IMR-90 (cell line): ENCODE data around the gene KYAT1. TPM values are rescaled to one million over a fixed set of nuclear protein-coding genes. Genes with fewer than 3 reads are reported as not detected.

Experiments
- ATAC-seq: fragments of 200-7000 bp; cut with Tn5 transposase; 2 replicates; pipeline ENCODE4 v1.9.1; 2020; ENCODE audit warnings: low read depth, mild to moderate bottlenecking, moderate library complexity
- BruUV-seq: library from RNA; stranded (reverse); fragments of 400-500 nt; replicated peaks from 2 replicates; lab custom pipeline; 2021; lab: Mats Ljungman, UMichigan
- CTCF ChIA-PET: fragments of 300-600 bp; formaldehyde crosslinking; extraction: SDS; loops from one replicate; lab custom pipeline; 2021; ENCODE audit warnings: antibody characterized with exemption; lab: Yijun Ruan, JAX
- POLR2A ChIA-PET: fragments of 300-600 bp; sonication (Branson Sonifier 250); formaldehyde crosslinking; loops from one replicate; lab custom pipeline; 2022; ENCODE audit warnings: antibody characterized with exemption; ENCODE audit not compliant: unreplicated experiment; lab: Charles Lee
- DNase-seq: peaks from one replicate; pipeline ENCODE4 v3.0.0; 2013
- H2AFZ ChIP-seq: replicated peaks from 2 replicates; pipeline ENCODE3; 2013; ENCODE audit warnings: low read length, mild to moderate bottlenecking; ENCODE audit not compliant: poor library complexity
- H2AK5ac ChIP-seq: 2 replicates; pipeline ENCODE4 v1.6.1; 2013; ENCODE audit warnings: low read depth, low read length, inconsistent platforms
- H2AK9ac ChIP-seq: replicated peaks from 2 replicates; pipeline ENCODE3; 2013; ENCODE audit warnings: mild to moderate bottlenecking, low read depth, low read length, moderate library complexity; ENCODE audit not compliant: poor library complexity
- H2BK120ac ChIP-seq: 2 replicates; pipeline ENCODE4 v1.6.1; 2013; ENCODE audit warnings: low read depth, low read length, inconsistent platforms
- H2BK15ac ChIP-seq: 3 replicates; pipeline ENCODE4 v1.6.1; 2013; ENCODE audit warnings: low read depth, low read length, inconsistent platforms
- H2BK20ac ChIP-seq: 2 replicates; pipeline ENCODE4 v1.6.1; 2013; ENCODE audit warnings: low read depth, mild to moderate bottlenecking, inconsistent platforms, low read length, moderate library complexity
- H2BK5ac ChIP-seq: 2 replicates; pipeline ENCODE4 v1.6.1; 2013; ENCODE audit warnings: mild to moderate bottlenecking, low read depth, low read length, inconsistent platforms; ENCODE audit not compliant: poor library complexity, severe bottlenecking
- H3K14ac ChIP-seq: replicated peaks from 2 replicates; pipeline ENCODE4 v1.6.1; 2013; ENCODE audit warnings: low read depth, low read length, inconsistent platforms
- H3K18ac ChIP-seq: 2 replicates; pipeline ENCODE4 v1.6.1; 2013; ENCODE audit warnings: low read depth, low read length, control low read depth
- H3K23ac ChIP-seq: 2 replicates; pipeline ENCODE4 v1.6.1; 2013; ENCODE audit warnings: low read depth, low read length, inconsistent platforms
- H3K27ac ChIP-seq: 2 replicates; pipeline ENCODE4 v1.5.1; 2013; ENCODE audit warnings: mild to moderate bottlenecking, control low read depth, low read length; ENCODE audit not compliant: insufficient read depth
- H3K27me3 ChIP-seq: 2 replicates; pipeline ENCODE4 v1.6.1; 2013; ENCODE audit warnings: low read length; ENCODE audit not compliant: control insufficient read depth, insufficient read depth
- H3K36me3 ChIP-seq: 2 replicates; pipeline ENCODE4 v1.6.1; 2013; ENCODE audit warnings: low read length, mixed read lengths; ENCODE audit not compliant: control insufficient read depth, insufficient read depth
- H3K4ac ChIP-seq: 2 replicates; pipeline ENCODE4 v1.6.1; 2013; ENCODE audit warnings: low read depth, low read length, inconsistent platforms
- H3K4me1 ChIP-seq: 2 replicates; pipeline ENCODE4 v1.6.1; 2013; ENCODE audit warnings: low read length, mixed read lengths; ENCODE audit not compliant: control insufficient read depth, insufficient read depth
- H3K4me2 ChIP-seq: 2 replicates; pipeline ENCODE4 v1.6.1; 2013; ENCODE audit warnings: low read depth, mild to moderate bottlenecking, control low read depth, low read length, moderate library complexity
- H3K4me3 ChIP-seq: 2 replicates; pipeline ENCODE4 v1.5.1; 2013; ENCODE audit warnings: low read depth, mild to moderate bottlenecking, control low read depth, low read length, moderate library complexity; ENCODE audit not compliant: insufficient read depth
- H3K56ac ChIP-seq: 2 replicates; pipeline ENCODE4 v1.6.1; 2013; ENCODE audit warnings: low read length, inconsistent platforms; ENCODE audit not compliant: insufficient read depth; ENCODE audit errors: extremely low read depth
- H3K79me1 ChIP-seq, 2 experiments: 2 replicates each; pipeline ENCODE4 v1.6.1; 2013; ENCODE audit warnings: low read length in 2 of 2, inconsistent platforms in 1 of 2, low read depth in 1 of 2
- H3K9ac ChIP-seq: 2 replicates; pipeline ENCODE4 v1.6.1; 2013; ENCODE audit warnings: low read depth, low read length, control low read depth
- H3K9me1 ChIP-seq: 2 replicates; pipeline ENCODE4 v1.6.1; 2013; ENCODE audit warnings: low read length, inconsistent platforms; ENCODE audit not compliant: insufficient read depth
- H3K9me3 ChIP-seq: 2 replicates; pipeline ENCODE4 v1.6.1; 2013; ENCODE audit warnings: low read length; ENCODE audit not compliant: control insufficient read depth, insufficient read depth
- H4K20me1 ChIP-seq: 2 replicates; pipeline ENCODE4 v1.6.1; 2013; ENCODE audit warnings: low read length, inconsistent platforms; ENCODE audit not compliant: insufficient read depth
- H4K5ac ChIP-seq: 2 replicates; pipeline ENCODE4 v1.6.1; 2013; ENCODE audit warnings: mild to moderate bottlenecking, low read depth, low read length, control low read depth
- H4K8ac ChIP-seq, 2 experiments: 2 replicates each; pipeline ENCODE4 v1.6.1; 2013; ENCODE audit warnings: low read depth in 2 of 2, low read length in 2 of 2, control low read depth in 1 of 2, inconsistent platforms in 1 of 2
- H4K91ac ChIP-seq: 2 replicates; pipeline ENCODE4 v1.6.1; 2013; ENCODE audit warnings: low read depth, low read length, inconsistent platforms; ENCODE audit not compliant: insufficient read depth
- BHLHE40 ChIP-seq: fragments of 150-350 bp; IDR thresholded peaks from 2 replicates; pipeline ENCODE4 v1.6.1; 2016; ENCODE audit warnings: mild to moderate bottlenecking, low read depth, low read length
- FOS ChIP-seq: fragments of 150-350 bp; IDR thresholded peaks from 2 replicates; pipeline ENCODE4 v1.6.1; 2016; ENCODE audit warnings: low read depth, low read length
- MAFK ChIP-seq: IDR thresholded peaks from 2 replicates; pipeline ENCODE4 v1.6.1; 2012; ENCODE audit warnings: low read depth, low read length, improper control_type of control experiment
- MAZ ChIP-seq: IDR thresholded peaks from 2 replicates; pipeline ENCODE4 v1.6.1; 2012; ENCODE audit warnings: low read depth, mild to moderate bottlenecking, low read length, improper control_type of control experiment, moderate library complexity, borderline replicate concordance
- NFE2L2 ChIP-seq: fragments of 150-350 bp; IDR thresholded peaks from 2 replicates; pipeline ENCODE4 v1.6.1; 2016; ENCODE audit warnings: low read depth, mild to moderate bottlenecking, low read length
- USF2 ChIP-seq: fragments of 150-350 bp; IDR thresholded peaks from 2 replicates; pipeline ENCODE4 v1.6.1; 2017; ENCODE audit warnings: mild to moderate bottlenecking, antibody characterized with exemption, low read length, low read depth
- WGBS, 2 experiments: methylation state at CpG; one replicate each; pipeline versions ENCODE4 v1.1.5 to v1.1.7; 2013; ENCODE audit warnings: missing lambda C conversion rate in 2 of 2; ENCODE audit not compliant: insufficient read length in 1 of 2; ENCODE audit errors: extremely low coverage in 2 of 2; 5-methylcytosine and 5-hydroxymethylcytosine counted together
- dilution Hi-C: fragments of 300-500 bp; cut with HindIII; formaldehyde crosslinking; loops from one replicate; pipeline ENCODE4 v1.14.3; 2018; ENCODE audit warnings: low sequenced_read_pairs; ENCODE audit not compliant: unreplicated experiment
- in situ Hi-C: fragments of 300-500 bp; cut with MboI; formaldehyde crosslinking; loops from 3 replicates; pipeline ENCODE4 v1.14.3; 2019; ENCODE audit warnings: low sequenced_read_pairs, inconsistent platforms, mixed read lengths
- intact Hi-C: fragments of 100-400 bp; cut with micrococcal nuclease; formaldehyde crosslinking; loops from 2 replicates; pipeline ENCODE4 v1.10.0; 2022
- polyA plus RNA-seq, 3 experiments: library from polyadenylated mRNA; depleted of rRNA; stranded (reverse); fragments of >200 nt; gene quantifications; 2 replicates each; pipeline ENCODE4 v1.2.3, GENCODE V29; 2012; ENCODE audit warnings: low replicate concordance in 1 of 3
- total RNA-seq: library from RNA; depleted of rRNA; stranded (reverse); fragments of >200 nt; gene quantifications from 2 replicates; pipeline ENCODE4 v1.2.3, GENCODE V29; 2012

KYAT1 gene
- total and polyA plus RNA-seq, 2 of the 4 experiments (the other 2 are of a cell fraction) = 6.8 to 9.5 TPM

- H2AK5ac ChIP-seq = peak overlapping the region; percentile 100
- H3K27ac ChIP-seq = peak overlapping the region; percentile 88
- H4K20me1 ChIP-seq = no peaks in the 10 kb centered on the region; the same call in none of the 2 replicates
- H3K4ac ChIP-seq = peak overlapping the region; percentile 99
- H3K56ac ChIP-seq = peak overlapping the region; percentile 91
- H3K4me3 ChIP-seq = no peak overlapping the region
- peak overlapping the region; percentile 99 for H2AK9ac ChIP-seq
- in situ Hi-C loops (no loop called here), intact Hi-C loops (no loop called here), dilution Hi-C loops (no loop called here)
- peak overlapping the region; percentile 99 for H2BK120ac ChIP-seq
- peak overlapping the region; percentile 99; the same call in 2 of the 3 replicates for H2BK15ac ChIP-seq
- H3K14ac ChIP-seq = peak overlapping the region; percentile 99
- ChIA-PET CTCF (no interaction called here), POLR2A (no interaction called here)
- H3K9me3 ChIP-seq = no peaks in the 10 kb centered on the region
- peak overlapping the region; percentile 89 for H3K18ac ChIP-seq
- WGBS, 2 experiments = 48% methylated on average over 13 of the region's 15 CpGs; no CpG with 5 or more reads in 1 of the 2 experiments
- peaks cover 30% of the 10 kb centered on the region for H3K4me1 ChIP-seq
- H2BK20ac ChIP-seq = peak overlapping the region; percentile 98
- peak overlapping the region; percentile 95 for H3K23ac ChIP-seq
- peak; percentile 94 for DNase-seq
- peaks cover 43% of the 10 kb centered on the region for H3K36me3 ChIP-seq
- H4K91ac ChIP-seq = peak overlapping the region; percentile 99
- H2AFZ ChIP-seq = peak overlapping the region; percentile 61
- peaks cover 35 to 95% of the 10 kb centered on the region in 2 experiments; a peak in 3 of 4 replicates for H3K79me1 ChIP-seq
- H2BK5ac ChIP-seq = peak overlapping the region; percentile 99
- peak overlapping the region; percentile 89 for H4K5ac ChIP-seq
- TF ChIP-seq FOS = peak; percentile 76
- peak; percentile 71 for TF ChIP-seq BHLHE40
- peak; percentile 27; the same call in 1 of the 2 replicates for TF ChIP-seq NFE2L2
- TF ChIP-seq MAFK = peak; percentile 60; the same call in 1 of the 2 replicates
- peak; percentile 66; the same call in 1 of the 2 replicates for TF ChIP-seq MAZ
- no peak for TF ChIP-seq USF2
- H3K4me2 ChIP-seq = peak overlapping the region; percentile 54
- H4K8ac ChIP-seq = peak overlapping the region; percentile 90 to 94
- no peaks in the 10 kb centered on the region for H3K27me3 ChIP-seq
- BruUV-seq = no TSS peak
- ATAC-seq = peak; percentile 65
- H3K9ac ChIP-seq = no peak overlapping the region
- H3K9me1 ChIP-seq = peaks cover 38% of the 10 kb centered on the region
These were observed 30.6 kb upstream of the KYAT1 start for GRCh38 chr9:128912270-128912853.
